Stimulated activated CD4-positive, alpha-beta T cell treated with anti-CD3 and anti-CD28 coated beads, Interleukin-4, amount 100 ng/mL, for 24 hours (primary cell): Measurements from ENCODE around the gene INSRR.

Source experiments
- DNase-seq: peaks from one replicate; pipeline ENCODE4 v3.0.0-alpha.2; 2020

The INSRR gene

GRCh38 chr1:156822680-156823079 is 36.2 kb downstream of the INSRR start:
- no peak for DNase-seq

- peak; percentile 48 for DNase-seq
Observed at GRCh38 chr1:156821801-156822200, 37.1 kb downstream of the INSRR start.

GRCh38 chr1:156816561-156817328 is 42.2 kb downstream of the INSRR start, which contains the start of gene SH2D2A:
TSS of gene SH2D2A (minus strand) at chr1:156816848. CDS start at chr1:156816708, 140 bp downstream.
- peak; percentile 95 for DNase-seq

- DNase-seq: no peak
Observed at GRCh38 chr1:156815961-156816422, 42.9 kb downstream of the INSRR start.

- no peak for DNase-seq
Observed at GRCh38 chr1:156815307-156815826, 43.5 kb downstream of the INSRR start.

- peak; percentile 57 for DNase-seq
Observed at GRCh38 chr1:156814571-156815260, 44.2 kb downstream of the INSRR start.

- peak; percentile 66 for DNase-seq
Observed at GRCh38 chr1:156813750-156814570, 45.0 kb downstream of the INSRR start.

GRCh38 chr1:156813298-156813697 is 45.6 kb downstream of the INSRR start:
- no peak for DNase-seq

GRCh38 chr1:156812293-156812990 is 46.5 kb downstream of the INSRR start:
- DNase-seq: no peak

GRCh38 chr1:156811168-156811567 is 47.7 kb downstream of the INSRR start:
- no peak for DNase-seq

GRCh38 chr1:156809711-156810366 is 49.1 kb downstream of the INSRR start:
- DNase-seq: no peak

GRCh38 chr1:156809281-156809680 is 49.6 kb downstream of the INSRR start:
- DNase-seq: no peak

GRCh38 chr1:156808186-156809030 is 50.5 kb downstream of the INSRR start:
- DNase-seq: no peak

GRCh38 chr1:156807627-156808026 is 51.3 kb downstream of the INSRR start:
- no peak for DNase-seq

- no peak for DNase-seq
Observed at GRCh38 chr1:156806512-156807440, 52.1 kb downstream of the INSRR start.

GRCh38 chr1:156805766-156806511 is 53.0 kb downstream of the INSRR start:
- DNase-seq: no peak

GRCh38 chr1:156804572-156805243 is 54.2 kb downstream of the INSRR start:
- DNase-seq: no peak

- no peak for DNase-seq
Observed at GRCh38 chr1:156804026-156804425, 54.9 kb downstream of the INSRR start.
